ENCODE measurements around the gene GOLGA3. TPM values are rescaled to one million over a fixed set of nuclear protein-coding genes. Genes with fewer than 3 reads are reported as not detected.

The GOLGA3 gene
- total and polyA plus RNA-seq, 2 experiments from 2014 or later: 10.3 to 57.8 TPM

DNA sequence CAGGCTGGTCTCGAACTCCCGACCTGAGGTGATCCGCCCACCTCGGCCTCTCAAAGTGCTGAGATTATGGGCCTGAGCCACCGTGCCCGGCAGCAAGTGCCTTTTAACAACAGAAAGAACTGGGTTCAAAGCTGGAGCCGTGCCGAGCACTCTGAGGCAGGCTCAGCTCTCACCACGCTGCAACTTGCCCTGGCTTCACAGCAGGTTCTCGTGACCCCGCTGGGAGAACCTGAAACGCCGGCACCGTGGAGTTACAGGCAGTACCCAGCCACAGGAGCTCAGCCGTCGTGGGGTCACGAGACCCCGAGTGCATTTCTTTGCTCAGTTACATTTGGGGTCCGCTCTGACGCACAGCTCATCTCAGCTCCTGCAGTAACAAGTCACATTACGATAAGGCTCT lies 14.4 kb downstream of the GOLGA3 start:
- DNase-seq (ENCODE audit: low spot score) (no peak), ATAC-seq (no peak)
- Histone ChIP-seq H3K27me3 (ENCODE audit: insufficient read depth) (no peaks in the 10 kb centered on the region), H3K4me1 (ENCODE audit: insufficient read depth) (no peaks in the 10 kb centered on the region), H3K36me3 (ENCODE audit: insufficient read depth) (peaks cover 25% of the 10 kb centered on the region), H3K79me2 (replicated peaks; ENCODE audit: insufficient read depth) (no peaks in the 10 kb centered on the region), H4K20me1 (replicated peaks; ENCODE audit: insufficient read depth) (no peaks in the 10 kb centered on the region; the same call in 1 of the 2 replicates), H3F3A (replicated peaks; ENCODE audit: low read depth) (no peaks in the 10 kb centered on the region; the same call in 1 of the 2 replicates), H3K4me3 (no peak overlapping the region), H3K9me2 (ENCODE audit: insufficient read depth) (no peaks in the 10 kb centered on the region), H3K4me2 (no peak overlapping the region), H3K27ac (ENCODE audit: low read depth) (no peak overlapping the region), H2AFZ (no peak overlapping the region)
- H3K36me3 Mint-ChIP-seq (ENCODE audit: low read depth): peaks cover 70% of the 10 kb centered on the region
- TF ChIP-seq, protein P1, sequence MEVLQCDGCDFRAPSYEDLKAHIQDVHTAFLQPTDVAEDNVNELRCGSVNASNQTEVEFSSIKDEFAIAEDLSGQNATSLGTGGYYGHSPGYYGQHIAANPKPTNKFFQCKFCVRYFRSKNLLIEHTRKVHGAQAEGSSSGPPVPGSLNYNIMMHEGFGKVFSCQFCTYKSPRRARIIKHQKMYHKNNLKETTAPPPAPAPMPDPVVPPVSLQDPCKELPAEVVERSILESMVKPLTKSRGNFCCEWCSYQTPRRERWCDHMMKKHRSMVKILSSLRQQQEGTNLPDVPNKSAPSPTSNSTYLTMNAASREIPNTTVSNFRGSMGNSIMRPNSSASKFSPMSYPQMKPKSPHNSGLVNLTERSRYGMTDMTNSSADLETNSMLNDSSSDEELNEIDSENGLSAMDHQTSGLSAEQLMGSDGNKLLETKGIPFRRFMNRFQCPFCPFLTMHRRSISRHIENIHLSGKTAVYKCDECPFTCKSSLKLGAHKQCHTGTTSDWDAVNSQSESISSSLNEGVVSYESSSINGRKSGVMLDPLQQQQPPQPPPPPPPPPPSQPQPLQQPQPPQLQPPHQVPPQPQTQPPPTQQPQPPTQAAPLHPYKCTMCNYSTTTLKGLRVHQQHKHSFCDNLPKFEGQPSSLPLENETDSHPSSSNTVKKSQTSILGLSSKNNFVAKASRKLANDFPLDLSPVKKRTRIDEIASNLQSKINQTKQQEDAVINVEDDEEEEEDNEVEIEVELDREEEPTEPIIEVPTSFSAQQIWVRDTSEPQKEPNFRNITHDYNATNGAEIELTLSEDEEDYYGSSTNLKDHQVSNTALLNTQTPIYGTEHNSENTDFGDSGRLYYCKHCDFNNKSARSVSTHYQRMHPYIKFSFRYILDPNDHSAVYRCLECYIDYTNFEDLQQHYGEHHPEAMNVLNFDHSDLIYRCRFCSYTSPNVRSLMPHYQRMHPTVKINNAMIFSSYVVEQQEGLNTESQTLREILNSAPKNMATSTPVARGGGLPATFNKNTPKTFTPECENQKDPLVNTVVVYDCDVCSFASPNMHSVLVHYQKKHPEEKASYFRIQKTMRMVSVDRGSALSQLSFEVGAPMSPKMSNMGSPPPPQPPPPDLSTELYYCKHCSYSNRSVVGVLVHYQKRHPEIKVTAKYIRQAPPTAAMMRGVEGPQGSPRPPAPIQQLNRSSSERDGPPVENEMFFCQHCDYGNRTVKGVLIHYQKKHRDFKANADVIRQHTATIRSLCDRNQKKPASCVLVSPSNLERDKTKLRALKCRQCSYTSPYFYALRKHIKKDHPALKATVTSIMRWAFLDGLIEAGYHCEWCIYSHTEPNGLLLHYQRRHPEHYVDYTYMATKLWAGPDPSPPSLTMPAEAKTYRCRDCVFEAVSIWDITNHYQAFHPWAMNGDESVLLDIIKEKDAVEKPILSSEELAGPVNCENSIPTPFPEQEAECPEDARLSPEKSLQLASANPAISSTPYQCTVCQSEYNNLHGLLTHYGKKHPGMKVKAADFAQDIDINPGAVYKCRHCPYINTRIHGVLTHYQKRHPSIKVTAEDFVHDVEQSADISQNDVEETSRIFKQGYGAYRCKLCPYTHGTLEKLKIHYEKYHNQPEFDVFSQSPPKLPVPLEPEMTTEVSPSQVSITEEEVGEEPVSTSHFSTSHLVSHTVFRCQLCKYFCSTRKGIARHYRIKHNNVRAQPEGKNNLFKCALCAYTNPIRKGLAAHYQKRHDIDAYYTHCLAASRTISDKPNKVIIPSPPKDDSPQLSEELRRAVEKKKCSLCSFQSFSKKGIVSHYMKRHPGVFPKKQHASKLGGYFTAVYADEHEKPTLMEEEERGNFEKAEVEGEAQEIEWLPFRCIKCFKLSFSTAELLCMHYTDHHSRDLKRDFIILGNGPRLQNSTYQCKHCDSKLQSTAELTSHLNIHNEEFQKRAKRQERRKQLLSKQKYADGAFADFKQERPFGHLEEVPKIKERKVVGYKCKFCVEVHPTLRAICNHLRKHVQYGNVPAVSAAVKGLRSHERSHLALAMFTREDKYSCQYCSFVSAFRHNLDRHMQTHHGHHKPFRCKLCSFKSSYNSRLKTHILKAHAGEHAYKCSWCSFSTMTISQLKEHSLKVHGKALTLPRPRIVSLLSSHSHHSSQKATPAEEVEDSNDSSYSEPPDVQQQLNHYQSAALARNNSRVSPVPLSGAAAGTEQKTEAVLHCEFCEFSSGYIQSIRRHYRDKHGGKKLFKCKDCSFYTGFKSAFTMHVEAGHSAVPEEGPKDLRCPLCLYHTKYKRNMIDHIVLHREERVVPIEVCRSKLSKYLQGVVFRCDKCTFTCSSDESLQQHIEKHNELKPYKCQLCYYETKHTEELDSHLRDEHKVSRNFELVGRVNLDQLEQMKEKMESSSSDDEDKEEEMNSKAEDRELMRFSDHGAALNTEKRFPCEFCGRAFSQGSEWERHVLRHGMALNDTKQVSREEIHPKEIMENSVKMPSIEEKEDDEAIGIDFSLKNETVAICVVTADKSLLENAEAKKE (CRISPR knock-in tag; IDR thresholded peaks at IDR 0.05): no peak
- TF ChIP-seq, protein P2, sequence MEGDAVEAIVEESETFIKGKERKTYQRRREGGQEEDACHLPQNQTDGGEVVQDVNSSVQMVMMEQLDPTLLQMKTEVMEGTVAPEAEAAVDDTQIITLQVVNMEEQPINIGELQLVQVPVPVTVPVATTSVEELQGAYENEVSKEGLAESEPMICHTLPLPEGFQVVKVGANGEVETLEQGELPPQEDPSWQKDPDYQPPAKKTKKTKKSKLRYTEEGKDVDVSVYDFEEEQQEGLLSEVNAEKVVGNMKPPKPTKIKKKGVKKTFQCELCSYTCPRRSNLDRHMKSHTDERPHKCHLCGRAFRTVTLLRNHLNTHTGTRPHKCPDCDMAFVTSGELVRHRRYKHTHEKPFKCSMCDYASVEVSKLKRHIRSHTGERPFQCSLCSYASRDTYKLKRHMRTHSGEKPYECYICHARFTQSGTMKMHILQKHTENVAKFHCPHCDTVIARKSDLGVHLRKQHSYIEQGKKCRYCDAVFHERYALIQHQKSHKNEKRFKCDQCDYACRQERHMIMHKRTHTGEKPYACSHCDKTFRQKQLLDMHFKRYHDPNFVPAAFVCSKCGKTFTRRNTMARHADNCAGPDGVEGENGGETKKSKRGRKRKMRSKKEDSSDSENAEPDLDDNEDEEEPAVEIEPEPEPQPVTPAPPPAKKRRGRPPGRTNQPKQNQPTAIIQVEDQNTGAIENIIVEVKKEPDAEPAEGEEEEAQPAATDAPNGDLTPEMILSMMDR (conservative IDR thresholded peaks at IDR 0.05; ENCODE audit: low read depth in 2 of 2): no peak
- TF ChIP-seq, protein P3, sequence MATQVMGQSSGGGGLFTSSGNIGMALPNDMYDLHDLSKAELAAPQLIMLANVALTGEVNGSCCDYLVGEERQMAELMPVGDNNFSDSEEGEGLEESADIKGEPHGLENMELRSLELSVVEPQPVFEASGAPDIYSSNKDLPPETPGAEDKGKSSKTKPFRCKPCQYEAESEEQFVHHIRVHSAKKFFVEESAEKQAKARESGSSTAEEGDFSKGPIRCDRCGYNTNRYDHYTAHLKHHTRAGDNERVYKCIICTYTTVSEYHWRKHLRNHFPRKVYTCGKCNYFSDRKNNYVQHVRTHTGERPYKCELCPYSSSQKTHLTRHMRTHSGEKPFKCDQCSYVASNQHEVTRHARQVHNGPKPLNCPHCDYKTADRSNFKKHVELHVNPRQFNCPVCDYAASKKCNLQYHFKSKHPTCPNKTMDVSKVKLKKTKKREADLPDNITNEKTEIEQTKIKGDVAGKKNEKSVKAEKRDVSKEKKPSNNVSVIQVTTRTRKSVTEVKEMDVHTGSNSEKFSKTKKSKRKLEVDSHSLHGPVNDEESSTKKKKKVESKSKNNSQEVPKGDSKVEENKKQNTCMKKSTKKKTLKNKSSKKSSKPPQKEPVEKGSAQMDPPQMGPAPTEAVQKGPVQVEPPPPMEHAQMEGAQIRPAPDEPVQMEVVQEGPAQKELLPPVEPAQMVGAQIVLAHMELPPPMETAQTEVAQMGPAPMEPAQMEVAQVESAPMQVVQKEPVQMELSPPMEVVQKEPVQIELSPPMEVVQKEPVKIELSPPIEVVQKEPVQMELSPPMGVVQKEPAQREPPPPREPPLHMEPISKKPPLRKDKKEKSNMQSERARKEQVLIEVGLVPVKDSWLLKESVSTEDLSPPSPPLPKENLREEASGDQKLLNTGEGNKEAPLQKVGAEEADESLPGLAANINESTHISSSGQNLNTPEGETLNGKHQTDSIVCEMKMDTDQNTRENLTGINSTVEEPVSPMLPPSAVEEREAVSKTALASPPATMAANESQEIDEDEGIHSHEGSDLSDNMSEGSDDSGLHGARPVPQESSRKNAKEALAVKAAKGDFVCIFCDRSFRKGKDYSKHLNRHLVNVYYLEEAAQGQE (IDR thresholded peaks at IDR 0.05; ENCODE audit: unreplicated experiment): no peak
- no peak for TF ChIP-seq EZH2phosphoT487 (IDR thresholded peaks at IDR 0.05; ENCODE audit: unreplicated experiment)
- TF ChIP-seq STAT1 (IDR thresholded peaks at IDR 0.05; ENCODE audit: unreplicated experiment): no peak
- H3K4me3 Mint-ChIP-seq: no peak overlapping the region
- H3K4me1 Mint-ChIP-seq: no peaks in the 10 kb centered on the region
- peaks cover 1% of the 10 kb centered on the region for H3K27me3 Mint-ChIP-seq (ENCODE audit: insufficient read depth, low read depth, poor library complexity)
- H3K9me3 Mint-ChIP-seq: peaks cover 16% of the 10 kb centered on the region
- no peak overlapping the region for H3K27ac Mint-ChIP-seq

Measured in GM23338 (cell line).